ENCODE data around the gene KIAA1210.

DNA sequence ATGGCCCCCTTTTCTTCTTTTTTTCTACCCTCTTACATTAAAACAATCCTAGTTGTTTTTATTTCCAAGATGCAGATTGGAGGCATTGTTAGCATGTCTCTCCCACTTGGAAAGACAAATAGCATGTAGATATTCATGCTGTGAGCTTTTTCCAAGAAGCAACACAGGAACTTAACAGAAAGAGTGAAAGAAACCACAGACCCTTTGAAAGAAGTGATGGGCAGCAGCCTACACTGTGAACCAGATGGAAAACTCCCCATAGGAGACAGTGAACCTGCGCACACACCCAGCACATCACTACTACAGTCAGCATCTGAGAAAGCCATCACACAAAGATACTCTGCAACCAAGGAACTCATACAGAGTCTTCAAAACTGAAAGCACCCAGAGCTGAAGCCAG lies 37.0 kb downstream of the KIAA1210 start:
- TF ChIP-seq, protein P1, sequence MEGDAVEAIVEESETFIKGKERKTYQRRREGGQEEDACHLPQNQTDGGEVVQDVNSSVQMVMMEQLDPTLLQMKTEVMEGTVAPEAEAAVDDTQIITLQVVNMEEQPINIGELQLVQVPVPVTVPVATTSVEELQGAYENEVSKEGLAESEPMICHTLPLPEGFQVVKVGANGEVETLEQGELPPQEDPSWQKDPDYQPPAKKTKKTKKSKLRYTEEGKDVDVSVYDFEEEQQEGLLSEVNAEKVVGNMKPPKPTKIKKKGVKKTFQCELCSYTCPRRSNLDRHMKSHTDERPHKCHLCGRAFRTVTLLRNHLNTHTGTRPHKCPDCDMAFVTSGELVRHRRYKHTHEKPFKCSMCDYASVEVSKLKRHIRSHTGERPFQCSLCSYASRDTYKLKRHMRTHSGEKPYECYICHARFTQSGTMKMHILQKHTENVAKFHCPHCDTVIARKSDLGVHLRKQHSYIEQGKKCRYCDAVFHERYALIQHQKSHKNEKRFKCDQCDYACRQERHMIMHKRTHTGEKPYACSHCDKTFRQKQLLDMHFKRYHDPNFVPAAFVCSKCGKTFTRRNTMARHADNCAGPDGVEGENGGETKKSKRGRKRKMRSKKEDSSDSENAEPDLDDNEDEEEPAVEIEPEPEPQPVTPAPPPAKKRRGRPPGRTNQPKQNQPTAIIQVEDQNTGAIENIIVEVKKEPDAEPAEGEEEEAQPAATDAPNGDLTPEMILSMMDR (IDR thresholded peaks at IDR 0.05) = no peak
- no peak for TF ChIP-seq POLR2A (IDR thresholded peaks at IDR 0.05)

All from heart left ventricle (tissue), 13 donors.